Activated CD8-positive, alpha-beta memory T cell treated with anti-CD3 and anti-CD28 coated beads for 36 hours (primary cell): Measurements from ENCODE around the gene SLA2. TPM values are rescaled to one million over a fixed set of nuclear protein-coding genes. Genes with fewer than 3 reads are reported as not detected.

ENCODE experiments used
- CTCF ChIA-PET: fragments of 350-600 bp; sonication (Branson Sonifier 250); formaldehyde crosslinking; loops from one replicate; lab custom pipeline; 2021; ENCODE audit warnings: antibody characterized with exemption; lab: Charles Lee
- POLR2A ChIA-PET: fragments of 350-600 bp; sonication (Branson Sonifier 250); formaldehyde crosslinking; loops from one replicate; lab custom pipeline; 2021; ENCODE audit warnings: antibody characterized with exemption; lab: Charles Lee
- total RNA-seq, 2 experiments: library from RNA; stranded (reverse); gene quantifications; one replicate each; pipeline ENCODE4 v1.2.3, GENCODE V29; 2021

SLA2 gene
- total RNA-seq, 2 experiments from 2014 or later: 62.9 to 64.5 TPM

GRCh38 chr20:36624068-36624943 lies 21.7 kb downstream of the SLA2 start:
- ChIA-PET POLR2A (interaction anchor here (1.9 kb wide), 1 partner anchor 21 kb away, joined by 5 read pairs; the partner anchor contains the start of gene SLA2), CTCF (interaction anchor here (0.7 to 1.1 kb wide), 3 partner anchors 10 to 144 kb away, joined by 3 to 4 read pairs (median 3); no protein-coding TSS in a partner anchor)

GRCh38 chr20:36623444-36623843 lies 22.6 kb downstream of the SLA2 start:
- ChIA-PET POLR2A (interaction anchor here (0.9 to 1.9 kb wide), 2 partner anchors 11 to 22 kb away, joined by 5 to 6 read pairs; partner anchors contain the start of gene SLA2), CTCF (interaction anchor here (0.7 to 1.1 kb wide), 3 partner anchors 12 to 143 kb away, joined by 3 read pairs; no protein-coding TSS in a partner anchor)

- ChIA-PET POLR2A (no interaction called here), CTCF (no interaction called here)
Measured at GRCh38 chr20:36620917-36621316, 25.1 kb downstream of the SLA2 start.

GRCh38 chr20:36614781-36615557 lies 31.0 kb downstream of the SLA2 start:
- POLR2A ChIA-PET: no interaction called here

GRCh38 chr20:36613974-36614373 lies 32.0 kb downstream of the SLA2 start:
- ChIA-PET POLR2A (no interaction called here), CTCF (interaction anchor here (0.6 to 2.6 kb wide), 6 partner anchors 9 to 265 kb away, joined by 3 to 8 read pairs (median 4); partner anchors contain the start of gene RAB5IF)

More at GRCh38 chr20:36614781-36615557, 31.0 kb downstream of the SLA2 start:
- CTCF ChIA-PET: interaction anchor here (1.0 to 2.6 kb wide), 4 partner anchors 10 to 140 kb away, joined by 3 to 8 read pairs (median 4); partner anchors contain the start of gene RAB5IF

- ChIA-PET CTCF (interaction anchor here (1.2 to 1.7 kb wide), 4 partner anchors 11 to 39 kb away, joined by 3 to 7 read pairs (median 4); partner anchors contain the start of gene TGIF2), POLR2A (interaction anchor here (1.6 kb wide), 1 partner anchor 12 kb away, joined by 6 read pairs; no protein-coding TSS in a partner anchor)
Measured at GRCh38 chr20:36611625-36612024, 34.4 kb downstream of the SLA2 start.

- ChIA-PET CTCF (interaction anchor here (0.7 kb wide), 2 partner anchors 31 to 644 kb away, joined by 3 to 4 read pairs; no protein-coding TSS in a partner anchor), POLR2A (interaction anchor here (0.8 kb wide), 1 partner anchor 10 kb away, joined by 3 read pairs; no protein-coding TSS in a partner anchor)
Measured at GRCh38 chr20:36608388-36608728, 37.6 kb downstream of the SLA2 start.

GRCh38 chr20:36607586-36608387 lies 38.2 kb downstream of the SLA2 start:
- ChIA-PET CTCF (interaction anchor here (0.9 to 2.8 kb wide), 2 partner anchors 11 to 37 kb away, joined by 3 to 10 read pairs; no protein-coding TSS in a partner anchor), POLR2A (interaction anchor here (3.5 kb wide), 1 partner anchor 37 kb away, joined by 16 read pairs; the partner anchor contains the start of gene SLA2)

- ChIA-PET POLR2A (interaction anchor here (0.5 to 3.6 kb wide), 13 partner anchors 9 to 127 kb away, joined by 3 to 42 read pairs (median 4); partner anchors contain the start of genes SLA2 and TGIF2), CTCF (interaction anchor here (0.6 to 3.6 kb wide), 17 partner anchors 8 to 448 kb away, joined by 3 to 24 read pairs (median 5); partner anchors contain the start of genes SLA2 and TGIF2)
Measured at GRCh38 chr20:36606158-36607066, 39.6 kb downstream of the SLA2 start.

GRCh38 chr20:36605399-36606157 lies 40.4 kb downstream of the SLA2 start, which contains the start of gene RAB5IF:
Gene RAB5IF (plus strand): TSS chr20:36605779. CDS start chr20:36605952, 173 bp downstream.
- ChIA-PET CTCF (interaction anchor here (0.6 to 3.6 kb wide), 19 partner anchors 8 to 317 kb away, joined by 3 to 24 read pairs (median 5); partner anchors contain the start of genes SLA2 and TGIF2), POLR2A (interaction anchor here (0.5 to 3.6 kb wide), 13 partner anchors 10 to 1114 kb away, joined by 3 to 42 read pairs (median 5); partner anchors contain the start of genes SLA2 and TGIF2)

GRCh38 chr20:36604952-36605398 lies 41.0 kb downstream of the SLA2 start:
- ChIA-PET POLR2A (interaction anchor here (0.6 to 3.6 kb wide), 11 partner anchors 10 to 1114 kb away, joined by 3 to 42 read pairs (median 4); partner anchors contain the start of genes SLA2 and TGIF2), CTCF (interaction anchor here (0.9 to 3.6 kb wide), 13 partner anchors 8 to 150 kb away, joined by 3 to 24 read pairs (median 6); partner anchors contain the start of genes SLA2 and TGIF2)

- POLR2A ChIA-PET: interaction anchor here (0.6 kb wide), 1 partner anchor 21 kb away, joined by 6 read pairs; no protein-coding TSS in a partner anchor
- CTCF ChIA-PET: interaction anchor here (0.6 kb wide), 1 partner anchor 273 kb away, joined by 4 read pairs; no protein-coding TSS in a partner anchor
Measured at GRCh38 chr20:36601540-36601939, 44.5 kb downstream of the SLA2 start.

GRCh38 chr20:36599912-36600345 lies 46.1 kb downstream of the SLA2 start:
- POLR2A ChIA-PET: interaction anchor here (1.4 kb wide), 1 partner anchor 26 kb away, joined by 4 read pairs; the partner anchor contains the start of gene TGIF2
- CTCF ChIA-PET: interaction anchor here (1.2 kb wide), 1 partner anchor 9 kb away, joined by 3 read pairs; no protein-coding TSS in a partner anchor

GRCh38 chr20:36593347-36593929 lies 52.6 kb downstream of the SLA2 start:
- CTCF ChIA-PET: interaction anchor here (0.6 to 1.4 kb wide), 6 partner anchors 13 to 391 kb away, joined by 3 to 5 read pairs (median 3); partner anchors contain the start of gene RAB5IF
- POLR2A ChIA-PET: interaction anchor here (0.5 to 4.1 kb wide), 4 partner anchors 12 to 821 kb away, joined by 3 to 41 read pairs (median 18); partner anchors contain the start of genes RAB5IF and TGIF2
